Measurements from ENCODE around the gene IL27RA. TPM values are rescaled to one million over a fixed set of nuclear protein-coding genes. Genes with fewer than 3 reads are reported as not detected.

The IL27RA gene
- total RNA-seq, 1 donor from 2014 or later: 81.6 TPM

DNA sequence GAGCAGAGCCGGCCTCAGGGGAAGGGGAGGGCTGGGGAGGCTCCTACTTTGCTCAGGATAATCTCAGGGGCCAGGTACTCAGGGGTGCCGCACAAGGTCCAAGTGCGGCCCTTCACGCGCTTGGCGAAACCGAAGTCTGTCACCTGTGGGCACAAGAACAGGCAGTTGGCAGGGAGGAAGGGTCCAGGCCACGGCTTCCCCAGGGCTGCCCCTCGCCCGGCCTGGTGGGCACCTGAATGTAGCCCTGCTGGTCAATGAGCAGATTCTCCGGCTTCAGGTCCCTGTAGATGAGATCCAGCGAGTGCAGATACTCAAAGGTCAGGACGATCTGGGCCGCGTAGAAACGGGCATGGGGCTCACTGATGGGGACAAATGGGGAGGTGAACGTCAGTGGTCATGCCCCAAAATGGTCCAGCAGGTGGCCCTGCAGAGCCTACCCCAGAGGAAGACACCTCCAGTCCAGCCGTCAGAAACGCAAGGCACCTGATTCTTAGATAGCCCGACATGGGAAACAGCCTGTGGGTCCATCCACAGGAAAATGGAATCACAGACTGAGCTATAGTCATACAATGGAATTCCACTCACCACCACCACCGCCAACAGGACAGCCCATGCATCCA lies 66.1 kb downstream of the IL27RA start:
- Mint-ChIP-seq H3K9me3 (peaks cover 5% of the 10 kb centered on the region), H3K27me3 (no peaks in the 10 kb centered on the region), H3K36me3 (ENCODE audit: low read depth) (peaks cover 28% of the 10 kb centered on the region), H3K27ac (no peak overlapping the region), H3K4me3 (no peak overlapping the region), H3K4me1 (peaks cover 2% of the 10 kb centered on the region)
- intact Hi-C loops (cut with micrococcal nuclease): no loop called here
- DNase-seq: no peak

DNA sequence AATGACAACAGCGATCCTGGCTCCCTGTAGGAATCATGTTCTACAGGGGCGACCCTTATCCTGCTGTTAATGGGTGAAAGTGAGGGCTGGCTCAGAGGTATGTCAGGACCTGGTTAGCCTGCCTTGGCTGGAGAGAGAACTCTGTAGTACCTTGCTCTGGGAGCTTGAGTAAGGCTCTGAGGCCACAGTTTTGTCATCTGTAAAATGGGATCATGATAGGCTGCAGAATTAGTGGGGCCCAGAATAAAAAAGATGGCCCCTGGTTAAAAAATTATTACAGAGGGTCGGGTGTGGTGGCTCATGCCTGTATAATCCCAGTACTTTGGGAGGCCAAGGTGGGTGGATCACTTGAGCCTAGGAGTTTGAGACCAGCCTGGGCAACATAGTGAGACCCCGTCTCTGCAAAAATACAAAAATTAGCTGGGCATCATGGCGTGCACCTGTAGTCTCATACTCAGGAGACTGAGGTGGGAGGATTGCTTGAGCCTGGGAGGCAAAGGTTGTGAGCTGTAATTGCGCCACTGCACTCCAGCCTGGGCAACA lies 69.5 kb downstream of the IL27RA start:
- H3K27ac Mint-ChIP-seq: no peak overlapping the region
- H3K9me3 Mint-ChIP-seq: no peaks in the 10 kb centered on the region
- no peaks in the 10 kb centered on the region for H3K27me3 Mint-ChIP-seq
- no peak overlapping the region for H3K4me3 Mint-ChIP-seq
- intact Hi-C loops (cut with micrococcal nuclease): no loop called here
- no peak for DNase-seq
- H3K36me3 Mint-ChIP-seq (ENCODE audit: low read depth): peaks cover 20% of the 10 kb centered on the region
- H3K4me1 Mint-ChIP-seq: no peaks in the 10 kb centered on the region

DNA sequence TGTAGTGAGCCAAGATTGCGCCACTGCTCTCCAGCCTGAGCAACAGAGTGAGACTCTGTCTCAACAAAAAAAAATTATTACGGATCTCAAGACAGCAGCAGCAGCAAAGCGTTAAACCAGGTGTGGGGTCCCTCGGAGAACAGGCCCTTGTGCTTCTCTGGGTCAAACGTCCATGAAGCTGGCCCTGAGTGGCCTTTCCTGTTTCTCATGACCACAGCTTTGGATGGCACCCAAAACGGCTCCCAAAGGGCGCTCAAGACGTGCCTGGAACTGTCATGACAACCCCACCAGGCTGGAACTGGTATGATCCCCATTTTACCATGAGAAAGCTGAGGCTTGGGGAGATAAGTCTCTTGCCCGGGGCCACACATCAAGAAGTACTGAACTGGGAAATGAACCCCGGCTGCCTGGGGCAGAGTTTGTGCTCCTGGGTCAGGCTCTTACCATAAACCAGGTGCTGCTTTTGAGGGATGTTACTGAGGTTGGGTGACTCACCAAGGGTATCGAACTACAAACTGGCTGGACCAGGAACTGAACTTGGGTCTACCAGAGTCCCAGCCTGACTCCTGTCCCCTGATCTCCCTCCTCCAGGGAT lies 70.6 kb downstream of the IL27RA start:
- Mint-ChIP-seq H3K4me1 (no peaks in the 10 kb centered on the region), H3K4me3 (no peak overlapping the region), H3K27me3 (no peaks in the 10 kb centered on the region), H3K9me3 (no peaks in the 10 kb centered on the region), H3K27ac (no peak overlapping the region), H3K36me3 (ENCODE audit: low read depth) (peaks cover 15% of the 10 kb centered on the region)
- DNase-seq: no peak
- intact Hi-C loops (cut with micrococcal nuclease): no loop called here

DNA sequence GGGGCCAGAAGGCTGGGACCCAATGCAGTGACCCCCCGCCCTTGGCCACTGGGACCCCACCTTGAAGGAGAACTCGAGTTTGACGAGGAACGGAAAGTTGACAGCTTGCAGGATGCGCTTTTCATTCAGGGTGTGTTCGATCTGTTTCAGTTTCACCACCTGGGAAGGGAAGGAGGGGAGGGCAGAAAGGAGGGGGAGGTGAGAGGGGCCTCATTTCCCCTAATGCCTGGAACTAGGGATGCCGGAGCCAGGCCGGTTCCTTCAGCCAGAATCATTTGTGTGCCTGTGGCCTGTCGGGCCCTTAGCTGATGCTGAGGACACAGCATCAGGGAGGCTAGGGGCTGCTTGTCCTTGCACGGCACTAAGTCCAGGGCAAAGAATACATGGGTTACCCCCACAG lies 71.2 kb downstream of the IL27RA start:
- intact Hi-C loops (cut with micrococcal nuclease): no loop called here
- H3K36me3 Mint-ChIP-seq (ENCODE audit: low read depth): peaks cover 16% of the 10 kb centered on the region
- H3K4me3 Mint-ChIP-seq: no peak overlapping the region
- no peaks in the 10 kb centered on the region for H3K4me1 Mint-ChIP-seq
- no peak for DNase-seq
- no peak overlapping the region for H3K27ac Mint-ChIP-seq
- H3K27me3 Mint-ChIP-seq: no peaks in the 10 kb centered on the region
- H3K9me3 Mint-ChIP-seq: no peaks in the 10 kb centered on the region

Other genes starting within 250 kb of the IL27RA start
- 7.3 and 7.5 TPM in 2 replicates for gene ZSWIM4, start 236.3 kb upstream of the IL27RA start, total RNA-seq
- gene NANOS3, start 154.6 kb upstream of the IL27RA start, total RNA-seq: 1.4 and 1.9 TPM in 2 replicates
- gene BRME1, start 125.6 kb upstream of the IL27RA start, total RNA-seq: 16.2 and 18.6 TPM in 2 replicates
- 38.5 and 39.4 TPM in 2 replicates for gene CC2D1A, start 125.6 kb upstream of the IL27RA start, total RNA-seq
- not detected in 2 replicates for gene PODNL1, start 93.3 kb upstream of the IL27RA start, total RNA-seq
- 61.5 and 63.2 TPM in 2 replicates for gene DCAF15, start 79.3 kb upstream of the IL27RA start, total RNA-seq
- 17.0 and 18.0 TPM in 2 replicates for gene RFX1, start 25.4 kb upstream of the IL27RA start, total RNA-seq
- gene RLN3, start 3.6 kb upstream of the IL27RA start, total RNA-seq: not detected in 2 replicates
- 0.28 TPM in 1 of 2 replicates, not detected in the other for gene PALM3, start 30.3 kb downstream of the IL27RA start, total RNA-seq
- gene MISP3, start 41.0 kb downstream of the IL27RA start, total RNA-seq: 2.7 and 3.6 TPM in 2 replicates
- 0.54 and 0.58 TPM in 2 replicates for gene C19orf67, start 54.0 kb downstream of the IL27RA start, total RNA-seq
- gene SAMD1, start 59.0 kb downstream of the IL27RA start, total RNA-seq: 147 and 152 TPM in 2 replicates
- gene PRKACA, start 86.0 kb downstream of the IL27RA start, total RNA-seq: 62.6 and 64.7 TPM in 2 replicates
- gene ASF1B, start 104.8 kb downstream of the IL27RA start, total RNA-seq: 85.8 and 90.2 TPM in 2 replicates
- 14.3 and 17.2 TPM in 2 replicates for gene ADGRL1, start 174.4 kb downstream of the IL27RA start, total RNA-seq

Measured in activated CD4-positive, alpha-beta T cell treated with anti-CD3 and anti-CD28 coated beads, Interleukin-2, amount 10 ng/mL, durations not matched to agents 24 days and 14 days (primary cell).